Measurements from ENCODE around the gene ZSWIM4.
"Not testable (repeated sequence)": the region's sequence is repeated elsewhere in the genome, so short reads cannot be mapped to it uniquely, and the experiment has no call there.

ZSWIM4 gene

DNA sequence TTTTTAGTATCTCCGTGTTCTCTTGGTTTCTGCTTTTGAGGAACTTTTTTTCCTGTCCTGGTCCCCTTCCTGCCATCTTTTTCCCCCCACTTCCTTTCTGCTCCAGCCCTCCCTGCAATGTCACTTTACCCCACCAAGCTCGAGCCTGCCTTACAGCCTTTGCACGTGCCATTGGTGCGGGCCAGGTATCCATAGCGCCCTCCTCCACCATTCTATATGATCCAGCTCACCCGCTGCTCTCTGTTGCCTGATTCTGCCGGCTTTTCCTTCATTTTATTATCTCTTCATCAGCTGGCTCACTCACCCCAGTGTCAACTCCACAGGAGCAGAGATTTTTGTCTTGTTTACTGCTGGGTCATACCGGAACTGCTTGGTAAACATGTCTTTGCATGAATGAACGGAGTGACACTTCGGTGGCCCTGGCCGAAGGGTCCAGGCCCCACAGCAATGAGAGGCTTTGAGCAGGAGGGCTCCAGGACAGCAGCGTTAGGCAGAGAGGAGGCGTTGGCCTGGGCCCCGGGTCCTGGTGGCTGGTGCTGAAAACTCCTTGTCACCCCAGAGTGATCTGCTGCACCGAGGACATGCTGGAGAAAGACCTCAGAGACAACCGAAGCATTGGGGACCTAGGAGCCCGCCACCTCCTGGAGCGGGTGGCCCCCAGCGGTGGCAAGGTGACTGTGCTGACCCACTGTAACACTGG lies 29.7 kb upstream of the ZSWIM4 start:
- no peaks in the 10 kb centered on the region for H3K9me3 ChIP-seq (ENCODE audit: control insufficient read depth, insufficient read depth, low read length)
- H3K9ac ChIP-seq (ENCODE audit: low read depth, low read length): peak overlapping the region; percentile 63; the same call in 1 of the 2 replicates
- no peaks in the 10 kb centered on the region; the same call in 1 of the 2 replicates for H3K36me3 ChIP-seq (ENCODE audit: insufficient read depth, low read length)
- no peaks in the 10 kb centered on the region for H3K4me1 ChIP-seq (ENCODE audit: insufficient read depth, low read length)

- Histone ChIP-seq H3K9ac (ENCODE audit: low read depth, low read length) (no peak overlapping the region), H3K4me1 (ENCODE audit: insufficient read depth, low read length) (no peaks in the 10 kb centered on the region), H3K36me3 (ENCODE audit: insufficient read depth, low read length) (no peaks in the 10 kb centered on the region), H3K9me3 (ENCODE audit: control insufficient read depth, insufficient read depth, low read length) (no peaks in the 10 kb centered on the region)
Measured at GRCh38 chr19:13766095-13766481, 29.2 kb upstream of the ZSWIM4 start.

GRCh38 chr19:13768510-13768909 lies 26.7 kb upstream of the ZSWIM4 start:
- Histone ChIP-seq H3K9ac (ENCODE audit: low read depth, low read length) (no peak overlapping the region), H3K9me3 (ENCODE audit: control insufficient read depth, insufficient read depth, low read length) (no peaks in the 10 kb centered on the region), H3K4me1 (ENCODE audit: insufficient read depth, low read length) (no peaks in the 10 kb centered on the region), H3K36me3 (ENCODE audit: insufficient read depth, low read length) (no peaks in the 10 kb centered on the region)

DNA sequence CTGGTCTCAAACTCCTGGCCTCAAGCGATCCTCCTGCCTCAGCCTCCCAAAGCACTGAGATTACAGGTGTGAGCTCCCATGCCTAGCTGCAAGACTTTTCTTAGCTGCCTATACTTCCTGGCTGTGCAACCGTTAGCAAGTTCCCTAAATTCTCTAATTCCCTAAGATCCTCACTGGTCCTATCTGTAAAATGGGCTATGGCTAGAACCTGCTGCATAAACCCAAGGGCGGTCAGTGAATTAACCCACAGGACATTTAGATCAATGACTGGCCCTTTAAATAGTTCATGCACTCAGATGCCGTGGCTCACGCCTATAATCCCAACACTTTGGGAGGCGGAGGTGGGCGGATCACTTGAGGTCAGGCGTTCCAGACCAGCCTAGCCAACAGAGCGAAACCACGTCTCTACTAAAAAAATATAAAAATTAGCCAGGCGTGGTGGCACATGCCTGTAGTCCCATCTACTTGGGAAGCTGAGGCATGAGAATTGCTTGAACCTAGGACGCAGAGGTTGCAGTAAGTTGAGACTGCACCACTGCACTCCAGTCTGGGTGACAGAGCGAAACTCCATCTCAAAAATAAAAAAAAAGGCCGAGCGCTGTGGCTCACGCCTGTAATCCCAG lies 25.1 kb upstream of the ZSWIM4 start:
- Histone ChIP-seq H3K4me1 (ENCODE audit: insufficient read depth, low read length) (no peaks in the 10 kb centered on the region), H3K9me3 (ENCODE audit: control insufficient read depth, insufficient read depth, low read length) (no peaks in the 10 kb centered on the region), H3K36me3 (ENCODE audit: insufficient read depth, low read length) (no peaks in the 10 kb centered on the region), H3K9ac (ENCODE audit: low read depth, low read length) (no peak overlapping the region)

DNA sequence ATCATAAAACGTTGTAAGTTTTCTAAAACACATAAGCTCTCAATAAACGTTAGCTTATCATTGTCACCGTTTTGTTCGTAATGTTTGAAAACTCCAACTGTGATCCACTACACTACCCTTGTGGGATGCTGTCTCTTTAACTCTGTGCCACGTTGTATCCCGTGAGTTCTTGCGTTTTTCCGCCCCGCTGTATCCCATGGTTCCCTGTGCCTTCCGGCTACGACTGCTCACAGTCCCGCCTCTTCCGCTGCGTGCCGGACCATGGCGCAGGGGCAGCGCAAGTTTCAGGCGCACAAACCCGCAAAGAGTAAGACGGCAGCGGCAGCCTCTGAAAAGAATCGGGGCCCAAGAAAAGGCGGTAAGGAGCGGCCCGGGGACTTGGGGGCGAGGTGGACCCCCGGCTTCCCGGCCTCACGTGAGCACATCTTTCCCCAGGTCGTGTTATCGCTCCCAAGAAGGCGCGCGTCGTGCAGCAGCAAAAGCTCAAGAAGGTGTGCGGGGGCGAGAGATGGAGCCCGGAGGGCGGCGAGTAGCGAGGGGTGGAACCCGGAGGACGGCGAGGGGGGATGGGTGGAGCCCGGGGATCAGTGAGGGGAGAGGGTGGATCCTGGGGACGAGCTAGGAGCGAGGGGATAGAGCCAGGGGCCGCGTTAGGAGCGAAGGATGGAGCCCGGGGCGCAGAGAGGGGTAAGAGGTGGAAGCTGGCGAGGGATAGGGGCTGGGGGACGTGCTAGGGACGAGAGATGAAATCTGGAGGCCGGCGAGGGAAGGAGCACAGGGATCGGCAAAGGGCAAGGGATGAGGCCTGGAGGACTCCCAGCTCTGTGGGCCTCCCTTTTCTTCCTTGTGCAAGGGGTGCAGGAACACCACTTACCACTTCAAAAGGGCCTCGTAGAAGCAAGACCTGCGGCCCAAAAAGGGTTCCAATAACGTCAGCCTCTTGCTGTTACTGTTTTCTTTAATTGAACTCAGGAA lies 20.7 kb upstream of the ZSWIM4 start, which contains the start of gene C19orf53:
Gene C19orf53, plus strand, starts transcription at position 240 of the 975 bp plus-strand sequence. Its CDS starts 22 bp downstream, at position 262.
- H3K9me3 ChIP-seq (ENCODE audit: control insufficient read depth, insufficient read depth, low read length): no peaks in the 10 kb centered on the region
- H3K36me3 ChIP-seq (ENCODE audit: insufficient read depth, low read length): peaks cover 13% of the 10 kb centered on the region; the same call in 1 of the 2 replicates
- no peaks in the 10 kb centered on the region for H3K4me1 ChIP-seq (ENCODE audit: insufficient read depth, low read length)
- peak within 1 kb of the TSS; percentile 97 for H3K9ac ChIP-seq (ENCODE audit: low read depth, low read length)

- Histone ChIP-seq H3K4me1 (ENCODE audit: insufficient read depth, low read length) (0 out of 2 replicates have a peak, but pooled peaks cover 2% of the 10 kb centered on the region), H3K36me3 (ENCODE audit: insufficient read depth, low read length) (peaks cover 14% of the 10 kb centered on the region; the same call in 1 of the 2 replicates), H3K9ac (ENCODE audit: low read depth, low read length) (no peak overlapping the region), H3K9me3 (ENCODE audit: control insufficient read depth, insufficient read depth, low read length) (no peaks in the 10 kb centered on the region)
Measured at GRCh38 chr19:13778398-13778797, 16.8 kb upstream of the ZSWIM4 start.

- no peaks in the 10 kb centered on the region for H3K9me3 ChIP-seq (ENCODE audit: control insufficient read depth, insufficient read depth, low read length)
- H3K9ac ChIP-seq (ENCODE audit: low read depth, low read length): no peak overlapping the region
- 0 out of 2 replicates have a peak, but pooled peaks cover 3% of the 10 kb centered on the region for H3K4me1 ChIP-seq (ENCODE audit: insufficient read depth, low read length)
- H3K36me3 ChIP-seq (ENCODE audit: insufficient read depth, low read length): peaks cover 14% of the 10 kb centered on the region; the same call in 1 of the 2 replicates
Measured at GRCh38 chr19:13778847-13779246, 16.4 kb upstream of the ZSWIM4 start.

DNA sequence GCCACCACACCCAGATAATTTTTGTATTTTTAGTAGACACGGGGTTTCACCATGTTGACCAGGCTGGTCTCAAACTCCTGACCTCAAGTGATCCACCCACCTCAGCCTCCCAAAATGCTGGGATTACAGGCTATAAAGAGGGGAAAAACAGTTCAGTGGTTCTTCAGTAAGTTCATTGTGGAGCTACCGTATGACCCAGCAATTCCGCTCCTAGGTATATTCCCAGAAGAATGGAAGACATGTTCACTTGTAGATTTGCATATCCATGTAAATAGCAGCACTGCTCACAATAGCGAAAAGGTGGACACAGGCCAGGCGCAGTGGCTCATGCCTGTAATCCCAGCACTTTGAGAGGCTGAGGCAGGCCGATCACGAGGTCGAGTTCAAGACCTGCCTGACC lies 15.4 kb upstream of the ZSWIM4 start:
- not testable (repeated sequence) for H3K9ac ChIP-seq (ENCODE audit: low read depth, low read length); H3K4me1 ChIP-seq (ENCODE audit: insufficient read depth, low read length); H3K9me3 ChIP-seq (ENCODE audit: control insufficient read depth, insufficient read depth, low read length)
- H3K36me3 ChIP-seq (ENCODE audit: insufficient read depth, low read length): peaks cover 14% of the 10 kb centered on the region; the same call in 1 of the 2 replicates

- Histone ChIP-seq H3K36me3 (ENCODE audit: insufficient read depth, low read length) (peaks cover 14% of the 10 kb centered on the region; the same call in 1 of the 2 replicates), H3K9me3 (ENCODE audit: control insufficient read depth, insufficient read depth, low read length) (no peaks in the 10 kb centered on the region), H3K9ac (ENCODE audit: low read depth, low read length) (peak overlapping the region; percentile 8; the same call in 1 of the 2 replicates), H3K4me1 (ENCODE audit: insufficient read depth, low read length) (peaks cover 3% of the 10 kb centered on the region; the same call in 1 of the 2 replicates)
Measured at GRCh38 chr19:13781547-13781946, 13.7 kb upstream of the ZSWIM4 start.

DNA sequence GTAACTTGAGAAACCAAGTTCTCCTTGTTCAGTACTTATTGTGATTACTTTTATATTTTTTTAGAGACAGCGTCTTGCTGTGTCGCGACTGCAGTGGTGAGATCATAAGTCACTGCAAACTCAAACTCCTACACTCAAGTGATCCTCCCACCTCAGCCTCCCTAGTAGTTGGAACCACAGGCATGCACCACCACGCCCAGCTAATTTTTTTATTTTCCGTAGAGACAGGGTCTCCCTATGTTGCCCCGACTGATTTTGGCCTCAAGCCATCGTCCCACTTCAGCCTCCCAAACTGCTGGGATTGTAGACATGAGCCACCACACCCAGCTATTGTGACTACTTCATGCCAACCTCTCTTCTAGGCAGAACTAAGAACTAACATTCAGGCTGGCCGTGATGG lies 12.7 kb upstream of the ZSWIM4 start:
- Histone ChIP-seq H3K9ac (ENCODE audit: low read depth, low read length) (no peak overlapping the region), H3K36me3 (ENCODE audit: insufficient read depth, low read length) (peaks cover 14% of the 10 kb centered on the region; the same call in 1 of the 2 replicates), H3K4me1 (ENCODE audit: insufficient read depth, low read length) (peaks cover 3% of the 10 kb centered on the region; the same call in 1 of the 2 replicates), H3K9me3 (ENCODE audit: control insufficient read depth, insufficient read depth, low read length) (no peaks in the 10 kb centered on the region)

- H3K36me3 ChIP-seq (ENCODE audit: insufficient read depth, low read length): peaks cover 7% of the 10 kb centered on the region; the same call in 1 of the 2 replicates
- no peaks in the 10 kb centered on the region for H3K9me3 ChIP-seq (ENCODE audit: control insufficient read depth, insufficient read depth, low read length)
- H3K4me1 ChIP-seq (ENCODE audit: insufficient read depth, low read length): peaks cover 3% of the 10 kb centered on the region; the same call in 1 of the 2 replicates
- no peak overlapping the region for H3K9ac ChIP-seq (ENCODE audit: low read depth, low read length)
Measured at GRCh38 chr19:13783565-13784500, 11.4 kb upstream of the ZSWIM4 start.

GRCh38 chr19:13784731-13785452 lies 10.4 kb upstream of the ZSWIM4 start:
- Histone ChIP-seq H3K36me3 (ENCODE audit: insufficient read depth, low read length) (no peaks in the 10 kb centered on the region), H3K9ac (ENCODE audit: low read depth, low read length) (no peak overlapping the region), H3K9me3 (ENCODE audit: control insufficient read depth, insufficient read depth, low read length) (no peaks in the 10 kb centered on the region), H3K4me1 (ENCODE audit: insufficient read depth, low read length) (peaks cover 3% of the 10 kb centered on the region; the same call in 1 of the 2 replicates)

DNA sequence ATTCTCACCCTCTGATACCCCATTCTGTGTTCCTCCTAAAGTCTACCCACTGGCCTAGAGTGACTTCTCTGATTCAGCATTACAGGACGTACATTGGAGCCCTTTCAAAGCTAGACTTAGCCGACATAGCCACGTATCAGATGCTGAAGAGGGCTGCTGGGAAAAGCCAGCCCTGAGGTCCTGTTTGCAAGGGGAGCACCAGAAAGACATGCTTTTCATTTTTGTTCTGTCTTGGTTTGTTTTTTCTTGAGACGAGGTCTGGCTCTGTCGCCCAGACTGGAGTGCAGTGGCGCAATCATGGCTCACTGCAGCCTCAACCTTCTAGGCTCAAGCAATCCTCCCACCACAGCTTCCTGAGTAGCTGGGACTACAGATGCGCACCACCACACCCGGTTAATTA lies 6.3 kb upstream of the ZSWIM4 start:
- Histone ChIP-seq H3K36me3 (ENCODE audit: insufficient read depth, low read length) (no peaks in the 10 kb centered on the region), H3K9me3 (ENCODE audit: control insufficient read depth, insufficient read depth, low read length) (no peaks in the 10 kb centered on the region), H3K9ac (ENCODE audit: low read depth, low read length) (no peak overlapping the region), H3K4me1 (ENCODE audit: insufficient read depth, low read length) (no peaks in the 10 kb centered on the region; the same call in 1 of the 2 replicates)
